Measurements from ENCODE around the gene KIRREL3. TPM values are rescaled to one million over a fixed set of nuclear protein-coding genes. Genes with fewer than 3 reads are reported as not detected.

The KIRREL3 gene
- total and polyA plus RNA-seq, 2 donors (not counting 3 experiments of a cell fraction or from before 2014, with no cell fraction given), result not detected

- H3K79me2 ChIP-seq (ENCODE audit: control insufficient read depth, insufficient read depth, low read length), result no peaks in the 10 kb centered on the region
- no peaks in the 10 kb centered on the region for H3K36me3 ChIP-seq (ENCODE audit: control insufficient read depth in 2 of 2, extremely low read depth in 1 of 2, insufficient read depth in 2 of 2, low read length in 2 of 2)
- intact Hi-C loops (cut with micrococcal nuclease), result no loop called here
- ChIA-PET CTCF (no interaction called here), POLR2A (interaction anchor here (0.6 kb wide), 1 partner anchor 1094 kb away, joined by 3 read pairs; no protein-coding TSS in a partner anchor)
- H3K9me1 ChIP-seq (replicated peaks; ENCODE audit: control insufficient read depth, extremely low read depth, insufficient read depth, low read length), result no peaks in the 10 kb centered on the region
- dilution Hi-C loops (cut with MboI; ENCODE audit: extremely low pct_ligation_motif_present, low sequenced_read_pairs), result no loop called here
- H3K27ac ChIP-seq (ENCODE audit: insufficient read depth, low read depth, low read length), result no peak overlapping the region
- no peak overlapping the region for H3K4me2 ChIP-seq (ENCODE audit: insufficient read depth, low read length)
- no peak for FAIRE-seq
- no peak overlapping the region for H2AFZ ChIP-seq (ENCODE audit: low read depth, low read length)
- TF ChIP-seq GATA2 (IDR thresholded peaks at IDR 0.05; ENCODE audit: insufficient read depth, insufficient read length, low read depth, low read length) (no peak), POLR2AphosphoS5 (IDR thresholded peaks at IDR 0.05; ENCODE audit: insufficient read depth, low read depth, low read length) (no peak), POLR2A (IDR thresholded peaks at IDR 0.05; ENCODE audit: low read depth, low read length) (no peak), JUN (IDR thresholded peaks at IDR 0.05; ENCODE audit: borderline replicate concordance, insufficient read depth, insufficient read length, low read depth) (no peak), EZH2 (IDR thresholded peaks at IDR 0.05; ENCODE audit: borderline replicate concordance, low read depth, low read length, severe bottlenecking) (no peak), FOS (IDR thresholded peaks at IDR 0.05; ENCODE audit: borderline replicate concordance, insufficient read depth, low read length) (no peak), MYC (IDR thresholded peaks at IDR 0.05; ENCODE audit: low read depth, low read length) (no peak), MAX (IDR thresholded peaks at IDR 0.05; ENCODE audit: insufficient read depth, insufficient read length) (no peak)
- TF ChIP-seq, protein P1, sequence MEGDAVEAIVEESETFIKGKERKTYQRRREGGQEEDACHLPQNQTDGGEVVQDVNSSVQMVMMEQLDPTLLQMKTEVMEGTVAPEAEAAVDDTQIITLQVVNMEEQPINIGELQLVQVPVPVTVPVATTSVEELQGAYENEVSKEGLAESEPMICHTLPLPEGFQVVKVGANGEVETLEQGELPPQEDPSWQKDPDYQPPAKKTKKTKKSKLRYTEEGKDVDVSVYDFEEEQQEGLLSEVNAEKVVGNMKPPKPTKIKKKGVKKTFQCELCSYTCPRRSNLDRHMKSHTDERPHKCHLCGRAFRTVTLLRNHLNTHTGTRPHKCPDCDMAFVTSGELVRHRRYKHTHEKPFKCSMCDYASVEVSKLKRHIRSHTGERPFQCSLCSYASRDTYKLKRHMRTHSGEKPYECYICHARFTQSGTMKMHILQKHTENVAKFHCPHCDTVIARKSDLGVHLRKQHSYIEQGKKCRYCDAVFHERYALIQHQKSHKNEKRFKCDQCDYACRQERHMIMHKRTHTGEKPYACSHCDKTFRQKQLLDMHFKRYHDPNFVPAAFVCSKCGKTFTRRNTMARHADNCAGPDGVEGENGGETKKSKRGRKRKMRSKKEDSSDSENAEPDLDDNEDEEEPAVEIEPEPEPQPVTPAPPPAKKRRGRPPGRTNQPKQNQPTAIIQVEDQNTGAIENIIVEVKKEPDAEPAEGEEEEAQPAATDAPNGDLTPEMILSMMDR (IDR thresholded peaks at IDR 0.05; ENCODE audit: extremely low read depth in 1 of 2, insufficient read depth in 1 of 2, low read depth in 1 of 2, low read length in 2 of 2), result no peak
- DNase-seq (ENCODE audit: low read depth, low spot score), result no peak
- H4K20me1 ChIP-seq (replicated peaks; ENCODE audit: control insufficient read depth, extremely low read depth, insufficient read depth, low read length), result no peaks in the 10 kb centered on the region
- no TSS peak for BruUV-seq (replicated peaks)
- no peaks in the 10 kb centered on the region for H3K9me3 ChIP-seq (replicated peaks; ENCODE audit: control insufficient read depth, insufficient read depth, low read length)
- H3K9ac ChIP-seq (replicated peaks; ENCODE audit: extremely low read depth, insufficient read depth, low read length), result no peak overlapping the region
- H3K4me3 ChIP-seq (replicated peaks in 1 of 3; ENCODE audit: insufficient read depth in 1 of 3, low read depth in 1 of 3, low read length in 3 of 3), result no peak overlapping the region
- H3K27me3 ChIP-seq (ENCODE audit: control insufficient read depth in 2 of 2, insufficient read depth in 2 of 2, low read length in 2 of 2), result no peaks in the 10 kb centered on the region
- H3K4me1 ChIP-seq (ENCODE audit: control insufficient read depth, extremely low read depth, insufficient read depth, low read length), result no peaks in the 10 kb centered on the region
Observed at GRCh38 chr11:126756855-126757254, 243.7 kb downstream of the KIRREL3 start.

Data from endothelial cell of umbilical vein (primary cell).